Globus pallidus (tissue), 1 donor: Measurements from ENCODE around the gene ZBTB20.

ENCODE experiments used
- DNase-seq: peaks from one replicate; pipeline ENCODE4 v3.0.0-alpha.2; 2015; ENCODE audit warnings: low spot score

The ZBTB20 gene

DNA sequence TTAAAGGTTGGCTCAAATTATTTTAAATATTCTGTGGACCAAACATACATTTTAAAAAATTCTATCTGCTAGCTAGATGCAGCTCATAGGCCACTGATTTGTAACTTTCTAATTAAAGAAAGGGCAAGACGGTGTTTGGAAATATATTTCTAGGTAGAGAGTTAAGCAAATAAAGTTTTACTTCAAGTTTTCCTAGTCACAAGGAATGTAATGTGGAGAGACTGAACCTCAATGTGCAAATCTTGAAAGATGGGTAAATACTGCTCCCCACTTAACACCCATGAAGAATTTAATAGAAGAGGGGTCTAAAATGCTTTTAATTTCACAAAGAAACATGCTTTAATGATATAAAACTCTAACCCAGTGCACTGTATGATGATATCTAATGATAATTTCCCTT lies 678.0 kb downstream of the ZBTB20 start:
- no peak for DNase-seq

DNA sequence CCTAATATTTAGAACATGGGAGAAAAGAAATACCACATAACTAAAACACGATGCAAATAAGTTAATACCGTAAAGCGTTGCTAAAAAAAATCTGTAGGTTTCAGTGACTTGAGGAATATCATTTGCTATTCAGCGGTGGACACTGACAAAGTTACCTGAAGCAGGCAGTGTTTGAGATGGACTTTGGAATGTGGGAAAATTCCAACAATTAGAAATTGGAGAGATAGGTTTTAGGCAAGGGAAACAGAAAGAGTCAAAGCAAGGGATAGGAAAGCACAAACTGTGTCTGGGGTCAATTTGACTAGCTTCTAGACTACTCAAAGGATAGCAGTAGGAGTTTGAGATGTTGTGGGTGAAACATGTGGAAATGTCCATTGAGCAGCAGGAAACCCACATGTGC lies 680.3 kb downstream of the ZBTB20 start:
- DNase-seq, result no peak

- DNase-seq, result no peak
Observed at GRCh38 chr3:114466251-114466650, 680.8 kb downstream of the ZBTB20 start.

DNA sequence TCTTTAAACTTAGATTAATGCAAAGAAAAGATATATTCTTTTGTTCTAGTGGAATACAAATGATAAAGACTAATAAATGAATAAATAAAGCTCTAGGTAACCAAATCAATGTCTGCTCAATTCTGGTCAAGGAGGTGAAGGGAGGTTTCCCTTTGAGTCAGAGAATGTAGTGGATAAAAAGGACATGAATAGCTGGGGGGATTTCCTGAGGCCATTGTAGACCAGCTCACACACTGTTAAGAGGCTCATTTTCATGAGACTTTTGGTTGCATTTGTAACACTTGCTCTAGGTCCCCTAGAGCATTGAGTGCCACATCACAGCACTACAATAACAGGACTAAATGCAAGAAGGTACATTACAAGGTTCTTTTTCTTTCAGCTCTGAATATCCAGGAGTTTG lies 682.5 kb downstream of the ZBTB20 start:
- DNase-seq, result no peak

- no peak for DNase-seq
Observed at GRCh38 chr3:114462750-114463149, 684.3 kb downstream of the ZBTB20 start.

- DNase-seq, result no peak
Observed at GRCh38 chr3:114460459-114460858, 686.6 kb downstream of the ZBTB20 start.

DNA sequence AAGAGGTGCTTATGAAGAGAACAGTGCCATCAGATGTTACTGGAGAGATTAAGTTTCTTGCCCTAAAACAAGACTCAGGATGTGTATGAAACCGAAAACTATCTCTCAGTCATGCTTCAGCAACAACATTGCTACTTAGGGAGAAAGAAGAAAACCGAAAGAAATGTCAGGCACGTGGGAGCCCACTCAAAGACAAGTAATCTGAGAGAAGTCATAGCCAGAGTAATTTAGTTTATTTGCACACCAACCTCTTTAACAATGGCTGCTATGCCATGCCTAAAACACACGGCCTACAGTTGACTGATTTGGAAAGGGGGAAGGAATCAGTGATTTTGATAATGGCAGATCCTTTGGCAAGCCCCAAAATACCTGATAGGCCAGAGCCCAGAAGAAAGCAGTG lies 690.3 kb downstream of the ZBTB20 start:
- no peak for DNase-seq

DNA sequence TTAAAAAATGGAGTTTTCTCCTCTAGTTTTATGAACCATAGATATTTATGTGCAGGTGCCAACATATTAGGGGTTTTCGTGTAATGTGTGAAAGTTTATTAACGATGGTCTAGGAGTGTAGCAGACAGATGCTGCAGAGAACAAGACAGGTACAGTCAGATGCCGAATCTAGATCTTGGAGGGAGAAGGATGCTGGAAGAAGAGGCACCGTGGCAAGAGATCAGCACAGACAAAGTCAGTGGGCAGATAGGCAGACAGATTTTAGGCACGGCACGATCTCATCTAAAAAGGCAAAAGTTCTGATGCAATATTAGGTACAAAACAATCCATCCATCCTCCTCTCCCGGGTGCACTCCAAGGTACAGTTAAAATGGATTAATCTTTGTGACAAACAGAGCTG lies 691.7 kb downstream of the ZBTB20 start:
- no peak for DNase-seq

GRCh38 chr3:114454551-114455251 lies 692.4 kb downstream of the ZBTB20 start:
- DNase-seq, result peak; percentile 87

DNA sequence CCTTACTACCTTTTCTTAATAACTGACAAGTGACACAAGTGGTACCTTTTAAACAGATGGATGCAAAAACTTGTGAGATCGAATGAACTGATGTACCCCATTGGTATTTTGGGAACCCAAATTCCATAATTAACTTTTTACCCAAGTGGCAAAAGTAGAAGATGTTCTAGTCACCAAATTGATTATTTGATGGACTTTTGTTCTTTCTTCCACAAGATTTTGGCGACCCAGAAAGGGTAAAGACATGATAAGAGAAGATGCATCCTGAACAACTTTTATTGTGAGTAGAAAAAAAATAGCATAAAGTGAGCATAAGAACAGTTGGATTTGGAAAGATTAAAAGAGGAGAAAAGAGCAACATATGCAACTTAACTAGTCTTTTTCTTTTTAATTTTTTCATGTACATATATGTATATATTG lies 693.7 kb downstream of the ZBTB20 start:
- peak; percentile 63 for DNase-seq

DNA sequence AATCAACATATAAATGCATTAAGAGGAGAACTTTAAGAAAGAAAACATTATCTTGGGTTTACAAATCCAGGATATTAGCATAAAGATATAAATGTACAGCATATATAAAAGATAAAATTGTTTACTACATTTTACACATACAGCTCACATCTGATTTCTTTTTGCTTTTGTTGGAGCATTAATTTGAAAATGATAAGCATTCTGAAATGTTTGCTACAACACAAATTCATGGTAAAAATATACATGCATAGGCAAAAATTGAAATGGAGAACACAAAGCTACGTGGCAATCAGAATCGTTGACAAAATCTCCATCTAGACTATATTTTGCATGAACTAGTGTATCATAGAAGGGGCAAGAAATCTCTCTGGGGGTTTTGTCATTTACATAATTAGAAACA lies 694.2 kb downstream of the ZBTB20 start:
- DNase-seq, result peak; percentile 49

DNA sequence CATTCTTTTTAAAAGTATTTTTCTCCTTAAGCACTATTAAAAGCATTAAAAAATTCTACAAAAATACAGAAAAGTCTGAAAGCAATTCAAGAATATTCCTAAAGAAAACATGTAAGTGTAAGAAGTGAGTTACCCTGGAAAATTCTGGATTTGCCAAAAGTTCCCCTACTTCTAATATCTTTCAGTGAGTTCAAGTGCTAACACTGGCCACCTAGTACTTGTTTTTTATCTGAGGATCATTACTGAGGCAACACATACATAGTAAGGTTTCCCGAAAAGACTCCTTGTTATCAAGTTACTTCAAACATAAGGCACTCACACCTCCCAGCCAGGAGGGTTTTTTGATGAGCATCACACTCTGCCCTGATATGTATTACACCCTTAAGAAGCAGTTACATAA lies 694.8 kb downstream of the ZBTB20 start:
- peak; percentile 67 for DNase-seq

DNA sequence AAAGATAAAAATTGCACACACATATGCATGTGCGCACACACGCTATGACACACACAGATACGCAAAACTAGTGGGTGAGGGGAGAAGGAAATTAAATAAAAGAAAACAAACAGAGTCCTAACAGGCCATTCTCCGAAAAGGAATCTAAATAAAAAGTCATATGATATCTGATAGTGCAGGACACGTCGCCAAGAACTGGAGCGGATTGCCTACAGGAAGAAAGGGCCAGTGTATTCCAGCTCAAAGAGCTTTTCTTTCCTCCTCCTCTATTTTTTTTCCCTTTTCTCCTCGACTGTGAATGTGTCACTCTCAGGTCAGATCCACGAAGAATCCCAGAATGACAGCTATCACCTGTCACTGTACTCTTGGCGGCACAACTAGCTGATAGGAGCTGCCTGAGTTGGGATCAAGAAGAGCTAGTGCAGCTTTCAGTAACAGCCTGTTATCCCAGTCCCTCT lies 695.5 kb downstream of the ZBTB20 start:
- peak; percentile 92 for DNase-seq

DNA sequence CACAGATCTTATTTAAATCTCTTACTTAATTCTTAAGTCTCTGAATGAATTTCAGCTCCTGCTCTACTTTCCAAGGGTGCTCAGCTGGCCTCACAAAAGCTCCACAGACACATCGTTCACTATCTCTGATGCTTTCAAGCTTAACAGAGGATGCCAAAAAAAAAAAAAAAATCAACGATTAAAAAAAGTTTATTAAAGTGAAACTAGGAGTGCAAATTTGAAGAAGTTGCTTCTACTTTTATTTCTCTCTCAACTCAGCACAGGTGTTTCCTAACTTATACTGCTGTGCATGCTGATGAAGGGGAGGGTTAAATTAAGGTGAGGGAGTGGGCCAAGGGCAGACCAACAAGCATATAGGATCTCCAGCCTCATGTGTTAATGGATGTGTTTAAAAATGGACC lies 696.0 kb downstream of the ZBTB20 start:
- peak; percentile 68 for DNase-seq

GRCh38 chr3:114450008-114450596 lies 697.0 kb downstream of the ZBTB20 start:
- peak; percentile 59 for DNase-seq

DNA sequence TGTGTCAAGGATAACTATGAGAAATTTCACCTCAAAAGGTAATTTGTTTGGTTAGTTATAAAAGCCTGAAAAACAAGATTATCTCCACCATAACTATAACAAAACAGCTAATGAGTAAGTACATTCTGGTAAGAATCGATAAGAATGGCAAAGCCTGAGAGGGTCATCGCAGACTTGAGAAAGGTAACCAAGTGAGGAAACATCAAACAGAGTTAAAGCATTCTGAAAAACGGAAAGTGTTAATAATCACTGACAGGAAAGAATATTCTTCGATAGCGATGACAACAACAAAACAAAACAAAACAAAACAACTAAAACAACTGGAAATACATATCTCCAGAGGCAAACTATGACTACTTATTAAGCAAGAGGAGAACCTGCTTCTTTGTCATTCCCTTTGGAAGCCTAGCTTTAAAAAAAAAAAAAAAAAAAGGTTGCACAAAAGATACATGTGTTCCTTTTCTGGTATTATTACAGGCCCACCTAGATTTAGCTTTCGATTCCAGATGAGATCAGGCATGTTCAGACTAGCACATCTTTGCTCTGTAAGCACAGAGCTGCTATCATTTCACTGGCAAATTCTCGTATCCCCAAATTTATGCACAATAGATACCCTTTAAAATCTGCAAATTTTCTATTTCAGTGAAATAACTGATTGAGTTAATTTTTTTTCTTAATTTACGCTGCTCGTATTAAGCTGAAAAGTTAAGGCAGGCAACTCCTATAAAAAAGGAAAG lies 697.6 kb downstream of the ZBTB20 start:
- DNase-seq, result peak; percentile 41

DNA sequence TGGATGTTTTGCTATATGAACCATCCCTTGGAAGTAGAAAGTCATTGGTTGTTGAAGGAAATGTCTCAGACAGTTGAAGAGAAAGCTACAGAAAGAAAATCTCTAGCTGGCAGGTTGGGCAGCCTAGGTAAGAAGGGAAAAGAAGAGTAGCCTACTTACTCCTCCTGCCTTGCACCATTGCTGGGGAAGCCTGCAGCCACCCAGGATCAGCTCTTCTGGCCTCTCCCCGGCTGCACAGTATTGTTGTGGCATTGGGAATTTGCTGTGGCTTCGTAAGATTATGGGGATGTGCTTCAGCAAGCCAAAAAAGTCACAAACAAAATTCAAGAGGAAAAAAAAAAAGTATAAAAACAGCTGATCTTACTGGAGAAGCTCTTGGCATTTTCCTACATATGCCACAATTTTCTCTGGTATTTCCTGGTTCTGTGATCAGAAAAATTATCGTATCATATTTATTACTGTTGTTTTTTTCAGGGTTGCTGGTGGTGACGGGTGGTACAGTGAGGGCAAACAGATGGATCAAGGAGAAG lies 699.1 kb downstream of the ZBTB20 start:
- peak; percentile 45 for DNase-seq

- peak; percentile 64 for DNase-seq
Observed at GRCh38 chr3:114447545-114447944, 699.5 kb downstream of the ZBTB20 start.

DNA sequence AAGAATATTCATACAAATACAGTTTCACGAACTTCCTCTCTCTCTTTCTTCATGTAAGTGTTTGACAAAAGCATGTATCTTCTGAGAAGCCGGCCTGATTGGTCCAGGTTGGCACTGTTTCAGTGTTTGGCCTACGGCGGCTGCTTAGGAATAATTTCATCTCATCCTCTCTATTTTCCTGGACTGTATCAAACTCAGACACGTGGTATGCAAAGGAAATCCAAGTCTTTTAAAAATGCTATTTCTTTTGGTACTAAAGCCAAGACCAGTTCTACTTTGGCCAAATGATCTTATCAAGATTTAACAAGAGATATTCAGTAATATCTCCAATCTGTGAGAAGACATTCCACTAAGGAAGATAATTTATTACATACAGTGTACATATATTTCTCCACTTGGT lies 700.5 kb downstream of the ZBTB20 start:
- DNase-seq, result peak; percentile 64

DNA sequence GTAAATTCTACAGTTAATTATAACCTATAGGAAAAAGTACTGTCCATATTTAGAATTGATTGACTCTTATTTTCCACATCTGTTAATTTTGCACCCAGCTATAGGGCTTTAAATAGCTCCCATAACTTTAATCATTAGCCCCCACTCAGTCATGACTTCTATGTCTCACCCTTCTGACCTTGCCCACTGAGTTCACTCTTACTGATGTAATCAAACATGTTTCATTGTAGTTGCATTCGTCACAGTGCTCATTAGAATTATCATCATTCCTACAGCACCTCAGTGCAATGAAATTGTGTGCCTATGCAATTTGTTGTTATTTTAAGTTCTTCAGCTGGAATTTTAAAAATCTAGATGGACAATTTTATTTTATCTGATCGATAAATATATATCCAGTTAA lies 701.9 kb downstream of the ZBTB20 start:
- DNase-seq, result no peak

DNA sequence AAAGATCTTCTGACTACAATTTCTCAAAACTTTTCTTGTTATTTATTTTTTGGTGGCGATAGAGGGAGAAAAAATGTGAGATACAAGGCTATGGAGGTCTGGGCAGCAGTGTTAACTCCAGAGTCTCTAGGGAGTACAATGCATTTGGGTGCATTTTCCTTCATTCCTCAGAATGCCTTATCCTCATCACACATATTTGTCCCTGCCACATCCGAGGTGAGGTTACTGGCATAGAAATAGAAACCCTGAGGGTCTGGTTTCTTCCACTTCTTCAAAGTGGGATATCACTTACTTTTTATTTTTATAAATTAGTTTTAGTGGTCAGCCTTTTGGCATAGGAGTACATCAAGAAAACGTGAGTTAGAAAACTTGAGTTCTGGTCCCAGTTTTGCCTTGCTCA lies 702.9 kb downstream of the ZBTB20 start:
- DNase-seq, result no peak

GRCh38 chr3:114442246-114442645 lies 704.8 kb downstream of the ZBTB20 start:
- no peak for DNase-seq

- peak; percentile 47 for DNase-seq
Observed at GRCh38 chr3:114441386-114441785, 705.7 kb downstream of the ZBTB20 start.
